ENCODE results near the gene LBHD1. TPM values are rescaled to one million over a fixed set of nuclear protein-coding genes. Genes with fewer than 3 reads are reported as not detected.
"Not testable (repeated sequence)": the region's sequence is repeated elsewhere in the genome, so short reads cannot be mapped to it uniquely, and the experiment has no call there.

LBHD1 gene
- total RNA-seq, 1 experiment from 2014 or later, result 7.8 TPM

DNA sequence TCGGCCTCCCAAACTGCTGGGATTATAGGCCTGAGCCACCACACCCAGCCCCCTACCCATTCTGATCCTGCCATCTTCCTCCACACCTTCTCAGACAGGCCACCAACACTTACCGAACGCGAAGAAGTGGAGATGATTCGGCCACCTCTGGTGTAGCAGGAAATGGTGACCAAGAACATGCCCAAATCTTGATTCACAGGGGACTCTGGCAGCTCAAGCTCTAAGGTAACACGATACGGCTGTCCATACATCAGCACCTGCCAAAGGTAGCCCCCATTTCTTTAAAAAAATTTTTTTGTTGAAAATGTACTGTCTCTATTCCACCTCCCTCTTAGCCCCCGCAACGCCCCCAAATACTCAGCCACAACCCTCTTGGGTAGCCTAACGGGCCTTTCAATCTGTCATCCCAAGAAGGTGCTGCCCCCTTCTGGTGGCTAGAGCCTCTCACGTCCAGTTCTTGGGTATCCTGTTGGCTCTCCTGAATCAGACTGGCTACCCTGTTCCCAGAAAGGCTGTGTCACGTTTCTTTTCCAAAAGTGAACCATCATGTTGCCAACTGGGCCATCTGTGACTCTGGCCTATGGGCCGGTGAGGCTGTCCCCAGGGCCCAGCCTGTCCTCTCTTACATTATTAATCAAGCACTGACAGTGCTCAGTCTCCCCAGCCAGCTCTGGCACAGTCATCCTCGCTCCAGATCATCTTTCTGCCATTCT lies 22.5 kb upstream of the LBHD1 start:
- intact Hi-C loops (cut with micrococcal nuclease; ENCODE audit: unreplicated experiment), result loop anchor here (1.0 kb wide), 1 partner anchor 299 kb away; no protein-coding TSS in a partner anchor
- no peaks in the 10 kb centered on the region for H3K9me3 ChIP-seq (ENCODE audit: low read depth, low read length, poor library complexity, severe bottlenecking)
- H3K4me1 ChIP-seq (ENCODE audit: insufficient read depth, low read length, poor library complexity, severe bottlenecking), result peaks cover 5% of the 10 kb centered on the region
- TF ChIP-seq, protein P1, sequence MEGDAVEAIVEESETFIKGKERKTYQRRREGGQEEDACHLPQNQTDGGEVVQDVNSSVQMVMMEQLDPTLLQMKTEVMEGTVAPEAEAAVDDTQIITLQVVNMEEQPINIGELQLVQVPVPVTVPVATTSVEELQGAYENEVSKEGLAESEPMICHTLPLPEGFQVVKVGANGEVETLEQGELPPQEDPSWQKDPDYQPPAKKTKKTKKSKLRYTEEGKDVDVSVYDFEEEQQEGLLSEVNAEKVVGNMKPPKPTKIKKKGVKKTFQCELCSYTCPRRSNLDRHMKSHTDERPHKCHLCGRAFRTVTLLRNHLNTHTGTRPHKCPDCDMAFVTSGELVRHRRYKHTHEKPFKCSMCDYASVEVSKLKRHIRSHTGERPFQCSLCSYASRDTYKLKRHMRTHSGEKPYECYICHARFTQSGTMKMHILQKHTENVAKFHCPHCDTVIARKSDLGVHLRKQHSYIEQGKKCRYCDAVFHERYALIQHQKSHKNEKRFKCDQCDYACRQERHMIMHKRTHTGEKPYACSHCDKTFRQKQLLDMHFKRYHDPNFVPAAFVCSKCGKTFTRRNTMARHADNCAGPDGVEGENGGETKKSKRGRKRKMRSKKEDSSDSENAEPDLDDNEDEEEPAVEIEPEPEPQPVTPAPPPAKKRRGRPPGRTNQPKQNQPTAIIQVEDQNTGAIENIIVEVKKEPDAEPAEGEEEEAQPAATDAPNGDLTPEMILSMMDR (conservative IDR thresholded peaks at IDR 0.05; ENCODE audit: low read depth, low read length), result peak; percentile 98
- TF ChIP-seq EZH2 (IDR thresholded peaks at IDR 0.05; ENCODE audit: borderline replicate concordance, low read depth, low read length, poor library complexity, severe bottlenecking), result no peak
- no peak overlapping the region for H3K4me3 ChIP-seq (ENCODE audit: low read depth, low read length, poor library complexity, severe bottlenecking)
- no peaks in the 10 kb centered on the region for H3K27me3 ChIP-seq (replicated peaks; ENCODE audit: insufficient read depth, low read depth, low read length, poor library complexity)
- ChIA-PET POLR2A (ENCODE audit: low non-redundant PET) (no interaction called here), CTCF (interaction anchor here (0.5 to 2.0 kb wide), 7 partner anchors 14 to 356 kb away, joined by 3 to 11 read pairs (median 5); no protein-coding TSS in a partner anchor)
- H3K36me3 ChIP-seq (ENCODE audit: insufficient read depth, low read length, poor library complexity, severe bottlenecking), result peaks cover 39% of the 10 kb centered on the region
- H3K27ac ChIP-seq (ENCODE audit: low read depth, low read length, poor library complexity, severe bottlenecking), result peak overlapping the region; percentile 4
- DNase-seq (ENCODE audit: low spot score), result peak; percentile 91
- no TSS peak for BruUV-seq (replicated peaks)

DNA sequence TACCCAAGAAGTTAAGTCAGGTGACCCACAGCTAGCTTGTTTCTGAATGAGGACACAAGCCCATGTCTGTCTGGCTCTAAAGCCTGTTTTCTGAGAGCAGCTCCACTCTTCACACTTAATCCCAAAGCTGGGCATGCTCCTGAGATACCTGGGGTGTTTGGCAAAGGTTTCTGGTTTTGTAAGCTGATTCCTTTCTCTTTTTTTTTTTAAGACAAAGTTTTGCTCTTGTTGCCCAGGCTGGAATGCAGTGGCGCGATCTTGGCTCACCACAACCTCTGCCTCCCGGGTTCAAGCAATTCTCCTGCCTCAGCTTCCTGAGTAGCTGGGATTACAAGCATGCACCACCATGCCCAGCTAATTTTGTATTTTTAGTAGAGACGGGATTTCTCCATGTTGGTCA lies 21.6 kb upstream of the LBHD1 start:
- Histone ChIP-seq H3K4me1 (ENCODE audit: insufficient read depth, low read length, poor library complexity, severe bottlenecking) (peaks cover 12% of the 10 kb centered on the region), H3K36me3 (ENCODE audit: insufficient read depth, low read length, poor library complexity, severe bottlenecking) (peaks cover 39% of the 10 kb centered on the region)
- intact Hi-C loops (cut with micrococcal nuclease; ENCODE audit: unreplicated experiment), result loop anchor here (1.0 kb wide), 1 partner anchor 298 kb away; no protein-coding TSS in a partner anchor
- DNase-seq (ENCODE audit: low spot score); BruUV-seq (replicated peaks); H3K27ac ChIP-seq (ENCODE audit: low read depth, low read length, poor library complexity, severe bottlenecking); H3K9me3 ChIP-seq (ENCODE audit: low read depth, low read length, poor library complexity, severe bottlenecking); H3K4me3 ChIP-seq (ENCODE audit: low read depth, low read length, poor library complexity, severe bottlenecking); H3K27me3 ChIP-seq (replicated peaks; ENCODE audit: insufficient read depth, low read depth, low read length, poor library complexity); POLR2A ChIA-PET (ENCODE audit: low non-redundant PET): not testable (repeated sequence)
- CTCF ChIA-PET, result interaction anchor here (0.5 to 2.0 kb wide), 5 partner anchors 13 to 299 kb away, joined by 3 to 11 read pairs (median 6); no protein-coding TSS in a partner anchor

DNA sequence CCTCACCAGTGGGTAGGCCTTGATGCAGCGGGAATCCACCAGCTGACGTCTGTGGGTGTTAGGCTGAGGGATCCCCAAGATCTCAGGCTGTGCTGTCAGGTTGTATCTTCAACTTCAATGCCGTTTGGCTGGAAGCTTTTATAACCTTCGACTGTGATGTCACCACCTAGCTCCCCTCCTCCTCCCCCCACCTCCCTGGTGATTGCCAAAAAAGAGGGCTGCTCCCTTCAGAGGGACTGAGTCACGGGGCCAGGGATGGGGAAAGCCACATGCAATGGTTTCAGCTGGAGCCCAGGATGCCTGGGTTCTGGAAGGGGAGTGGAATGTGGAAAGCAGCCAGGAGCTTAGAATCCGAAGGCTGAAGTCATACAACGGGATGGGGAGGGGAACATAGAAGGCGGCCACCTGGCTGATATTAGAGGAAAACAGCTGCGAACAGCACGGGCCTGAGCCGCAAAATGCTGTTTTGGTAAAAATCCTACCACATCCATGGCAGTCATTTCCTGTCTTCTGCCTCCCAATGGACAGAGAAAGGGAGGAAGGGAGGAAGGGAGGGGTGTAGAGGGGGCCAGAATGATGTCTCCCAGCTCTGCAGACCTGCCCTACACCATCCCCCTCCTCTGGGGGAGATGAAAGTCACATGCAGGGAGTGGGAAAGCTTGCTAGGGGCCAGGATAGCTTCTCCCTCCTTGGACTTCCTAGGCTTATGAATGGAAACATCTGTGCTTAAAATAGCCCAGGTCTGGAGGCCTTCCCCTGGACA lies 17.5 kb upstream of the LBHD1 start, which contains the start of gene LRRN4CL:
LRRN4CL (minus strand) TSS at position 110 of the 763 bp plus-strand sequence. CDS start 1,022 bp downstream, outside the sequence.
- ChIA-PET POLR2A (ENCODE audit: low non-redundant PET) (interaction anchor here (0.6 kb wide), 1 partner anchor 49 kb away, joined by 13 read pairs; no protein-coding TSS in a partner anchor), CTCF (no interaction called here)
- BruUV-seq (replicated peaks), result no TSS peak

More for the DNA sequence above, 17.5 kb upstream of the LBHD1 start, which contains the start of gene LRRN4CL:
- peaks cover 12% of the 10 kb centered on the region for H3K4me1 ChIP-seq (ENCODE audit: insufficient read depth, low read length, poor library complexity, severe bottlenecking)
- no peaks in the 10 kb centered on the region for H3K27me3 ChIP-seq (replicated peaks; ENCODE audit: insufficient read depth, low read depth, low read length, poor library complexity)
- H3K4me3 ChIP-seq (ENCODE audit: low read depth, low read length, poor library complexity, severe bottlenecking), result no peak within 1 kb of the TSS
- H3K27ac ChIP-seq (ENCODE audit: low read depth, low read length, poor library complexity, severe bottlenecking), result peak within 1 kb of the TSS; percentile 63
- no peaks in the 10 kb centered on the region for H3K9me3 ChIP-seq (ENCODE audit: low read depth, low read length, poor library complexity, severe bottlenecking)
- DNase-seq (ENCODE audit: low spot score), result peak; percentile 72
- intact Hi-C loops (cut with micrococcal nuclease; ENCODE audit: unreplicated experiment), result no loop called here
- peaks cover 39% of the 10 kb centered on the region for H3K36me3 ChIP-seq (ENCODE audit: insufficient read depth, low read length, poor library complexity, severe bottlenecking)
- TF ChIP-seq, protein P1 (conservative IDR thresholded peaks at IDR 0.05; ENCODE audit: low read depth, low read length), result no peak
- TF ChIP-seq EZH2 (IDR thresholded peaks at IDR 0.05; ENCODE audit: borderline replicate concordance, low read depth, low read length, poor library complexity, severe bottlenecking), result no peak
